H9 (cell line): ENCODE data around the gene GALNT2. TPM values are rescaled to one million over a fixed set of nuclear protein-coding genes. Genes with fewer than 3 reads are reported as not detected.
A peak's percentile ranks its signal among the peaks of the same experiment; 100 is the strongest.

Experiments
- DNase-seq: peaks from one replicate; pipeline ENCODE4 v3.0.0-alpha.2; 2017
- H2AFZ ChIP-seq: one replicate; pipeline ENCODE4 v1.6.1; 2013; ENCODE audit warnings: mild to moderate bottlenecking, low read length, control low read depth, moderate library complexity
- H2AK5ac ChIP-seq: 2 replicates; pipeline ENCODE4 v1.6.1; 2013; ENCODE audit warnings: low read length, control low read depth, mixed read lengths; ENCODE audit not compliant: insufficient read length
- H2BK120ac ChIP-seq: one replicate; pipeline ENCODE4 v1.6.1; 2013; ENCODE audit warnings: low read depth, mild to moderate bottlenecking, low read length, control low read depth, inconsistent platforms; ENCODE audit not compliant: poor library complexity, severe bottlenecking
- H2BK12ac ChIP-seq: 2 replicates; pipeline ENCODE4 v1.6.1; 2013; ENCODE audit warnings: low read length, control low read depth, mixed read lengths, low read depth; ENCODE audit not compliant: insufficient read length
- H2BK15ac ChIP-seq: 2 replicates; pipeline ENCODE4 v1.6.1; 2013; ENCODE audit warnings: low read depth, low read length, control low read depth
- H2BK20ac ChIP-seq: one replicate; pipeline ENCODE4 v1.6.1; 2013; ENCODE audit warnings: low read depth, mild to moderate bottlenecking, low read length, control low read depth, inconsistent platforms; ENCODE audit not compliant: poor library complexity, severe bottlenecking
- H2BK5ac ChIP-seq: 2 replicates; pipeline ENCODE4 v1.6.1; 2013; ENCODE audit warnings: low read length, control low read depth, mixed read lengths; ENCODE audit not compliant: insufficient read length
- H3K14ac ChIP-seq: 2 replicates; pipeline ENCODE4 v1.6.1; 2013; ENCODE audit warnings: low read length, control low read depth; ENCODE audit not compliant: insufficient read depth
- H3K18ac ChIP-seq: 2 replicates; pipeline ENCODE4 v1.6.1; 2013; ENCODE audit warnings: low read depth, mild to moderate bottlenecking, mixed read lengths, low read length, control low read depth; ENCODE audit not compliant: insufficient read length
- H3K23ac ChIP-seq: 2 replicates; pipeline ENCODE4 v1.6.1; 2013; ENCODE audit warnings: low read length, control low read depth, mixed read lengths, low read depth; ENCODE audit not compliant: insufficient read length
- H3K23me2 ChIP-seq: 2 replicates; pipeline ENCODE4 v1.6.1; 2013; ENCODE audit warnings: low read depth, mild to moderate bottlenecking, mixed read lengths, low read length, control low read depth; ENCODE audit not compliant: insufficient read length, poor library complexity, severe bottlenecking
- H3K27ac ChIP-seq: 2 replicates; pipeline ENCODE4 v1.5.1; 2013; ENCODE audit warnings: low read length, control low read depth, mixed read lengths, low read depth; ENCODE audit not compliant: insufficient read length
- H3K27me3 ChIP-seq: 2 replicates; pipeline ENCODE4 v1.6.1; 2013; ENCODE audit warnings: low read length, control low read depth, inconsistent platforms; ENCODE audit not compliant: insufficient read depth
- H3K4ac ChIP-seq: 2 replicates; pipeline ENCODE4 v1.6.1; 2013; ENCODE audit warnings: low read depth, mild to moderate bottlenecking, control low read depth, inconsistent platforms, low read length, moderate library complexity
- H3K4me1 ChIP-seq: 2 replicates; pipeline ENCODE4 v1.6.1; 2013; ENCODE audit warnings: low read length, control low read depth, inconsistent platforms; ENCODE audit not compliant: insufficient read depth
- H3K4me2 ChIP-seq: 2 replicates; pipeline ENCODE4 v1.6.1; 2013; ENCODE audit warnings: low read length, control low read depth, mixed read lengths; ENCODE audit not compliant: insufficient read length, insufficient read depth
- H3K56ac ChIP-seq: 2 replicates; pipeline ENCODE4 v1.6.1; 2013; ENCODE audit warnings: low read depth, mild to moderate bottlenecking, mixed read lengths, low read length, control low read depth; ENCODE audit not compliant: insufficient read length
- H3K79me1 ChIP-seq: 2 replicates; pipeline ENCODE4 v1.6.1; 2013; ENCODE audit warnings: low read depth, mild to moderate bottlenecking, moderate library complexity, low read length, control low read depth, inconsistent platforms; ENCODE audit not compliant: insufficient read depth, poor library complexity, severe bottlenecking
- H3K79me2 ChIP-seq: 2 replicates; pipeline ENCODE4 v1.6.1; 2013; ENCODE audit warnings: low read length, control low read depth, inconsistent platforms; ENCODE audit not compliant: insufficient read depth
- H3K9ac ChIP-seq: 2 replicates; pipeline ENCODE4 v1.6.1; 2013; ENCODE audit warnings: low read length, control low read depth, mixed read lengths; ENCODE audit not compliant: insufficient read length; ENCODE audit errors: extremely low read depth
- H3K9me3 ChIP-seq: one replicate; pipeline ENCODE4 v1.6.1; 2013; ENCODE audit warnings: low read depth, low read length, inconsistent platforms; ENCODE audit not compliant: control insufficient read depth
- H3T11ph ChIP-seq: one replicate; pipeline ENCODE4 v1.6.1; 2013; ENCODE audit warnings: mild to moderate bottlenecking, low read length, control low read depth, inconsistent platforms
- H4K20me1 ChIP-seq: one replicate; pipeline ENCODE4 v1.6.1; 2013; ENCODE audit not compliant: control insufficient read depth, insufficient read length, insufficient read depth
- H4K5ac ChIP-seq: 2 replicates; pipeline ENCODE4 v1.6.1; 2013; ENCODE audit warnings: low read depth, mild to moderate bottlenecking, mixed read lengths, low read length, control low read depth; ENCODE audit not compliant: insufficient read length
- H4K8ac ChIP-seq: replicated peaks from 2 replicates; pipeline ENCODE4 v1.6.1; 2013; ENCODE audit warnings: low read length, control low read depth, mixed read lengths, low read depth; ENCODE audit not compliant: insufficient read length
- H4K91ac ChIP-seq: 2 replicates; pipeline ENCODE4 v1.6.1; 2013; ENCODE audit warnings: low read depth, mild to moderate bottlenecking, moderate library complexity, mixed read lengths, low read length, control low read depth; ENCODE audit not compliant: insufficient read length
- H3K27ac Mint-ChIP-seq, 3 experiments: 2 replicates in 2 of 3; 3 replicates in 1 of 3; pipeline ENCODE4 v1.8.0; 2020 to 2021; ENCODE audit warnings: mixed read lengths in 3 of 3, mild to moderate bottlenecking in 1 of 3, moderate library complexity in 1 of 3
- H3K27me3 Mint-ChIP-seq: 2 replicates; pipeline ENCODE4 v1.8.0; 2021; ENCODE audit warnings: low read depth, mild to moderate bottlenecking, moderate library complexity, mixed read lengths
- H3K36me3 Mint-ChIP-seq, 3 experiments: 2 replicates in 2 of 3; 3 replicates in 1 of 3; pipeline ENCODE4 v1.8.0; 2020 to 2021; ENCODE audit warnings: low read depth in 3 of 3, mixed read lengths in 3 of 3; ENCODE audit not compliant: insufficient read depth in 1 of 3
- H3K4me1 Mint-ChIP-seq, 2 experiments: 2 replicates each; pipeline ENCODE4 v1.8.0; 2020; ENCODE audit warnings: mixed read lengths in 2 of 2
- H3K4me3 Mint-ChIP-seq, 2 experiments: 2 replicates in 1 of 2; 3 replicates in 1 of 2; pipeline ENCODE4 v1.8.0; 2020 to 2021; ENCODE audit warnings: mild to moderate bottlenecking in 2 of 2, mixed read lengths in 2 of 2, moderate library complexity in 1 of 2
- H3K9me3 Mint-ChIP-seq, 2 experiments: 2 replicates in 1 of 2; 3 replicates in 1 of 2; pipeline ENCODE4 v1.8.0; 2020; ENCODE audit warnings: mild to moderate bottlenecking in 2 of 2, mixed read lengths in 2 of 2, moderate library complexity in 1 of 2
- WGBS: extraction: QIAGEN DNeasy Blood & Tissue Kit; methylation state at CpG from one replicate; pipeline ENCODE4 v1.1.7; 2013; ENCODE audit warnings: missing lambda C conversion rate, low lambda C conversion rate, mixed read lengths; ENCODE audit not compliant: insufficient read length; ENCODE audit errors: extremely low coverage; 5-methylcytosine and 5-hydroxymethylcytosine counted together
- total RNA-seq: library from RNA; stranded (reverse); gene quantifications from 2 replicates; pipeline ENCODE4 v1.2.1, GENCODE V29; 2021
- TF ChIP-seq, protein P1 (sequence below): fragments of 200-600 bp; sonication (generic); conservative IDR thresholded peaks from 3 replicates; pipeline ENCODE4 v1.8.0; 2021; ENCODE audit warnings: antibody characterized with exemption, mild to moderate bottlenecking

GALNT2 gene
- total RNA-seq, 1 experiment from 2014 or later = 57.6 TPM

DNA sequence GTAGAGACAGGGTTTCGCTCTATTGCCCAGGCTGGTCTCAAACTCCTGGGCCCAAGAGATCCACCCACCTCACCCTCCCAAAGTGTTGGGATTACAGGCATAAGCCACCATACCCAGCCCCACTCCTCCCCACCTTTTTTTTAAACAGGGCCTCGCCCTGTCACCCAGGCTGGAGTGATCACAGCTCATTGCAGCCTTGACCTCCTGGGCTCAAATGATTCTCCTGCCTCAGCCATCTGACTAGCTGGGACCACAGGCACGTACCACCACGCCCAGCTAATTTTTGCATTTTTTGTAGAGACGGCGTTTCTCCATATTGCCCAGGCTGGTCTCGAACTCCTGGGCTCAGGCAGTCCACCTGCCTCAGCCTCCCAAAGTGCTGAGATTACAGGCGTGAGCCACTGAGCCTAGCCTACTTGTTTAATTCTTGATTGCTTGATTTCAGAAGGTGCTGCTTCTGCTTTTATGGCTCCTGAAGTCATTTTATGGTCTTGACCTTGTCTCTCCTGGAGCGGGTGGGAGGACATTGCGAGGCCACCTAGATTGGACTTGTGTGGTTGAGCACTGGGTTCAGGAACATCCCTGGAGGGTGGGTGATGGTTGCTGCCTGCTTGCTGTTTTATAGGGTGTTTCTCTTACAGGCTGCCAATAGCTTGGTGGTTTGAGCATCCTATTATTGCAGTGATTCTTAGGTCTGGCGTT, 81.9 kb downstream of the GALNT2 start:
- Histone ChIP-seq H3K79me1 (no peaks in the 10 kb centered on the region), H3K4me1 (peaks cover 2% of the 10 kb centered on the region; the same call in 1 of the 2 replicates), H3K27me3 (no peaks in the 10 kb centered on the region), H2BK5ac (no peak overlapping the region), H3K23ac (no peak overlapping the region), H3K56ac (no peak overlapping the region), H3K14ac (no peak overlapping the region), H2BK15ac (no peak overlapping the region), H3K18ac (no peak overlapping the region), H3K27ac (no peak overlapping the region), H3K4me2 (no peak overlapping the region), H3K23me2 (no peaks in the 10 kb centered on the region), H2BK12ac (no peak overlapping the region), H2AK5ac (no peak overlapping the region), H2BK120ac (no peak overlapping the region), H3K4ac (no peak overlapping the region), H3K9me3 (no peaks in the 10 kb centered on the region), H3K9ac (no peak overlapping the region), H2AFZ (no peak overlapping the region), H3K79me2 (peaks cover 3% of the 10 kb centered on the region; the same call in 1 of the 2 replicates), H3T11ph (no peak overlapping the region), H2BK20ac (no peak overlapping the region), H4K8ac (no peak overlapping the region), H4K20me1 (peaks cover 3% of the 10 kb centered on the region), H4K91ac (no peak overlapping the region), H4K5ac (no peak overlapping the region)
- Mint-ChIP-seq H3K36me3 (peaks cover 0 to 3% (median 0%) of the 10 kb centered on the region in 3 experiments; a peak in 1 of 7 replicates), H3K27me3 (no peaks in the 10 kb centered on the region), H3K9me3 (no peaks in the 10 kb centered on the region; a peak in 1 of 5 replicates), H3K27ac (peak overlapping the region in 2 of 3 experiments; percentile 54 to 88; a peak in 4 of 7 replicates), H3K4me1 (peaks cover 57 to 66% of the 10 kb centered on the region in 2 experiments), H3K4me3 (no peak overlapping the region)
- no peak for DNase-seq
- WGBS = no CpG with 5 or more reads among the region's 11 CpGs
- TF ChIP-seq, protein P1, sequence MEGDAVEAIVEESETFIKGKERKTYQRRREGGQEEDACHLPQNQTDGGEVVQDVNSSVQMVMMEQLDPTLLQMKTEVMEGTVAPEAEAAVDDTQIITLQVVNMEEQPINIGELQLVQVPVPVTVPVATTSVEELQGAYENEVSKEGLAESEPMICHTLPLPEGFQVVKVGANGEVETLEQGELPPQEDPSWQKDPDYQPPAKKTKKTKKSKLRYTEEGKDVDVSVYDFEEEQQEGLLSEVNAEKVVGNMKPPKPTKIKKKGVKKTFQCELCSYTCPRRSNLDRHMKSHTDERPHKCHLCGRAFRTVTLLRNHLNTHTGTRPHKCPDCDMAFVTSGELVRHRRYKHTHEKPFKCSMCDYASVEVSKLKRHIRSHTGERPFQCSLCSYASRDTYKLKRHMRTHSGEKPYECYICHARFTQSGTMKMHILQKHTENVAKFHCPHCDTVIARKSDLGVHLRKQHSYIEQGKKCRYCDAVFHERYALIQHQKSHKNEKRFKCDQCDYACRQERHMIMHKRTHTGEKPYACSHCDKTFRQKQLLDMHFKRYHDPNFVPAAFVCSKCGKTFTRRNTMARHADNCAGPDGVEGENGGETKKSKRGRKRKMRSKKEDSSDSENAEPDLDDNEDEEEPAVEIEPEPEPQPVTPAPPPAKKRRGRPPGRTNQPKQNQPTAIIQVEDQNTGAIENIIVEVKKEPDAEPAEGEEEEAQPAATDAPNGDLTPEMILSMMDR = no peak
